HG03342 (cell line): Measurements from ENCODE around the gene AHI1.
"Not testable (repeated sequence)": the region's sequence is repeated elsewhere in the genome, so short reads cannot be mapped to it uniquely, and the experiment has no call there.

Source experiments
- ATAC-seq: cut with Tn5 transposase; IDR thresholded peaks from one replicate; pipeline ENCODE4 v1.9.1; 2021; ENCODE audit warnings: mild to moderate bottlenecking, moderate library complexity; ENCODE audit not compliant: unreplicated experiment

AHI1 gene

DNA sequence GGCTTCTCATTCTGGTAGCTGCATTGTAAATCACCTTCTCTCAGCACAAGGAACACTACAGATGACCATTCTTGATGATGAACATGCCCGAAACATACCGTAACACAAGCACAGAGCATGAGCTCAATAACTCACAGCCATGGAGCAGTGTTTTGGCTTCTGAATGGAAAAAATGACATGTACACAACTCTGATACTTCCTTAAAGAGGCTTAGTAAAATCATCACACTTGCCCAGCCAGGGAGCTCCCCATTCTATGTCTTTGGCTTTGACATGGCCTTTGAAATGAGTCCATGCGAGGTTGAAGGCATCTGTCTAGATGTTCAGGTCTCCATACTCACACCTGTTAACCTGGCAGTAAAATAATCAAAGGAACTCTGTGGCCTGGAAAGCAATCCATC, 228.8 kb downstream of the AHI1 start:
- no peak for ATAC-seq

DNA sequence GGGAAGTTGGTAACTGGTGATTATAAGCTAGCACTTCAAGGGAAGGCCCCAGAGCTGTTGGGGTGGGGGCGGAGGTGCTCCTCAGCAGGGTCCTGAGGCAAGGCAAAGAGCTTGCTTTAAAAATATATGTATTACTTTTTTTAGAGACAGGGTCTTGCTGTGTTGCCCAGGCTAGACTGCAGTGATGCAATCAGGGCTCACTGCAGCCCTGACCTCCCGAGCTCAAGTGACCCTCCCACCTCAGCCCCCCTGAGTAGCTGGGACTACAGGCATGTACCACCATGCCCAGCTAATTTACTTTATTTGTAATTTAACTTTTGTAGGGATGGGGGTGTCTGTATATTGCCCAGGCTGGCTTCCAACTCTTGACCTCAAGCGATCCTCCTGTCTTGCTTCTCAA, 229.3 kb downstream of the AHI1 start:
- no peak for ATAC-seq

DNA sequence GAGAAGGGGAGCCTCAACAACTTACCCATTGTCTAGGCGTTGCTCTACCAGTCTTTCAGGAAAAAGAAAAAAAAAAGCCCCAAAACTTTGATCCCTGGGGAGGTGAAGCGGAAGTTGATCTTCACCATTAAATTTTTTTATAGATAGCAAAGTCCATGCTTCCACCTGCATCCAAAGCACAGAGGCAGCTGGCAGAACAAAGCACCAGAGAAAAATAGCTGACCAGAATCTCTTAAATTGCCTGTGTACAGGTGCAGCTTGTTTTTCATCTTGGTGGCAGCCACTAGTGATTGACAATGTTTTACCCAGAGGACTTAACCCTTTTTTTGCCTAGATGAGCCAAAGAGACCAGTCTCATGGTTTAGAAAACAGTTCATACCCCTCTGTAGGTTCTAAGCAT, 230.5 kb downstream of the AHI1 start:
- no peak for ATAC-seq

DNA sequence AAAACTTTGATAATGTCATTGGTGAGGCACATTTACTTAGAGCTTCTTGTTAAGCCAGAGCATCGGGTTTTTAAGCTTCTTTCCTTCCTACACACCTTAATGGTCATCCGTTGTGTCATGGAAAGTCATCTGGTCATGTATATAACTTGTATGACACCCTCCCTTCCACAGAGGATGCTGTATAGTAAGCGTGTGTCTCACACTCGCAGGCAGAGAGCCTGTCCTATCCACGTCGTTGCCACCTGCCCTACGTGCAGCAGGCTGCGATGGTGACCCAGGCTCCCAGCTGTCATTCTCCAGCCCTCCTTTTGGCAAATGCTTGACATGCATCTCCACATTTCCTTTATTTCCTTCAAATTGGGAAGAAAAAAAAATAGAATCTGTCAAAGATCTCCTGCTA, 230.9 kb downstream of the AHI1 start:
- no peak for ATAC-seq

DNA sequence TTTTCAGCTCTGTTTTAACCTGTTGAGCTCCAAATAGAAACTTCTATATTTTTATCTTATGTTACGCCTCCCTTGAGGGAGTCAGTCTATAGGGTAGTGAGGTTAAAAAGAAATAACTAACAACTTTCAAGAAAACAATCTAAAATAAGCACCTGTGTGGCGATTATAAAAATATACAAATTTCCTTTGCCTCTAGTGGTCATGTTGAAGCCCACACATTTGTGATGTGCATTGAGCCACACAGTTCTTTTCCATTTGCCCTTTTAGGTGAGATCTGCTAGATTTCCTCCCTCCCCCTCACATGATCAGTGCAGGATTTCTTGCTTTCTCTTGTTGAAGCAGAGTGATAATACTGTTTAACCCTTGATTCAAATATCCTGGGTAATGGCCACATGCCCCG, 232.3 kb downstream of the AHI1 start:
- ATAC-seq = no peak

DNA sequence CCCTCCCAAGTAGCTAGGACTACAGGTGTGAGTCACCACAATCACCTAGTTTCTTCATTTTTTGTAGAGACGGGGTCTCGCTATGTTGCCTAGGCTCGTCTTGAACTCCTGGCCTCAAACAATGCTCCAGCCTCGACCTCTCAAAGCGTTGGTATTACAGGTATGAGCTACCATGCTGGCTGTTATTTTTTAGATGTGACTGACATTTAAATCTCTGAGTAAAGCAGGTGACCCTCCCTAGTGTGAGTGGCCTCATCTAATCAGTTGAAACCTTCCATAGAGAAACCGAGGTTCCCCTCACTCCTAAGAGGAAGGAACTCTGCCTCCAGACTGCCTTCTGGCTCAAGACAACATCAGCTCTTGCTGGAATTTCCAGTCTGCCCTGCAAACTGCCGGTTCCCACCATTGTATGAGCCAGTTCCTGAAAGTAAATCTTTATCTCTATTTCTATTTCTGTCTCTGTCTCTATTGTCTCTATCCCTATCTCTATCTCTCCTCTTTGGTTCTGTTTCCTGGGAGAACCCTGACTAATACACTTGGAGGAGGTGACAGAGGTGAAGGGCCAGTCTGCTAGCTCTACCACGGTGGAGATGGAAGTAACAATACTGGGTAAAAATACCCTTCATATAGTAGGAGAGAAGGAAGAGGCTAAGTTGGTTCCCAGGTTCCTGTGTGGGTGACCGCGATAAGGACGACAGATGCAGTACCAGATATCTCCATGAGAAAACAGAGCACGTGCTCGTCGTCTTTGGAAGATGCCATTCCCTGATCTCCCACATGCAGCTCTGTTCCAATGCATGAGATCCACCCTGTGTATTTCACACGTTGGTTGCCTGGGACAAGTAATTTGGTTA, 235.4 kb downstream of the AHI1 start:
- ATAC-seq = no peak

DNA sequence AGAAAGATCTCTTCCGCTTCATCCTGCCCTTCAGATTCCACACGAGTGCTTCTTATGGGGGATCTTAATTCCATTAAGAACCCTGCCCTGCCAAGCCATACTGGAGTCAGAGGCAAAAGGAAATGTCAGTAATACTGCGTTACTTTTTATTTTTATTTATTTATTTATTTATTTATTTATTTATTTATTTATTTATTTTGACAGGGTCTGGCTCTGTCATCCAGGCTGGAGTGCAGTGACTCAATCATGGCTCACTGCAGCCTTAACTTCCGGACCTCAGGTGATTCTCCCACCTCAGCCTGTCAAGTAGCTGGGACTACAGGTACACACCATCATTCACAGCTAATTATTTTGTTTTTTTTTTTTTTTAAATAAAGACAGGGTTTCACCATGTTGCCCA, 236.9 kb downstream of the AHI1 start:
- no peak for ATAC-seq

DNA sequence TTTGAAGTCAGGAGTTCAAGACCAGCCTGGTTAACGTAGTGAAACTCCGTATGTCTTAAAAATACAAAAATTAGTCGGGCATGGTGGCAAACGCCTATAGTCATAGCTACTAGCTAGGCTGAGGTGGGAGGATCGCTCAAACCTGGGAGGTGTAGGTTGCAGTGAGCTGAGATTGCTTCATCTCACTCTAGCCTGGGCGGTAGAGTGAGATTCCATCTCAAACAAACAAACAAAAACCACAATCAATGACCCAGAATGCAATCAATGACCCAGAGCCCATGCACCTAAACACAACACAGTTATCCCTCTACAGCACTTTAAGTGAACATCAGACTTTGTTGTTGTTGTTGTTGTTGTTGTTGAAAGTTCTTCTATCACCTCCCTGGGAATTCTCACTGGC, 238.6 kb downstream of the AHI1 start:
- ATAC-seq = no peak

DNA sequence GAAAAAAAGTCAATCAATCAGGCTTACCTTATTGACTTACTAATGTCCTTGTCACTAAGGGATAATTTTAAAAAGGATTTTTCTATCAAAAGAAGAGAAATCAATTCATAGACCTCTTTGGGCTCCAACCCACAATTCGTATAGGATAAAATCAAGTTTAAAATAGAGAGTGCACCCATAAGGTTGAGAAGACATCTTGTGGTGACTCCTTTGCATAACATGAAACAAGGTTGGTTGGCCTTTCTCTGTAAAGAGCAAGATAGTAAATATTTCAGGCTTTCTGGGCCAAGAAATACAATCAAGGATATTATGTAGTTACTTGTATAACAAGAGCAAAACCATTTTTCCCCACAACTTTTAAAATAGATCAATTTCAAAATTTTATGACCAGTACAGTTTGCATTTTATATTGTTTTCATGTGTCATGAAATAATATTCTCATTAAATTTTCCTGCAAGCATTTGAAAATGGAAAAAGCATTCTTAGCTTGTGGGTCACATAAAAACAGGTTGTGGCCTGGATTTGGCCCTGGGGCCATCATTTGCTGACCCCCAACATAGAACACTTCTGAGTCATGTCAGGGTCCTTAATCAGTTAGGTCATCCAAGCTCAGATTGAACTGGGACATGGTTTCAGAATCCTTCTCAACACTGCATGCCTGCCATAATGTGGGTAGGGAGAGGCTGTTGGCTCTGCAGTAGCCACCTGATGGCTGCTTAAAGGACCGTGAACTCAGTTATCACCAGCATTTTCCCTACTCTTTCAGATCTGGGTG, 239.7 kb downstream of the AHI1 start:
- no peak for ATAC-seq

DNA sequence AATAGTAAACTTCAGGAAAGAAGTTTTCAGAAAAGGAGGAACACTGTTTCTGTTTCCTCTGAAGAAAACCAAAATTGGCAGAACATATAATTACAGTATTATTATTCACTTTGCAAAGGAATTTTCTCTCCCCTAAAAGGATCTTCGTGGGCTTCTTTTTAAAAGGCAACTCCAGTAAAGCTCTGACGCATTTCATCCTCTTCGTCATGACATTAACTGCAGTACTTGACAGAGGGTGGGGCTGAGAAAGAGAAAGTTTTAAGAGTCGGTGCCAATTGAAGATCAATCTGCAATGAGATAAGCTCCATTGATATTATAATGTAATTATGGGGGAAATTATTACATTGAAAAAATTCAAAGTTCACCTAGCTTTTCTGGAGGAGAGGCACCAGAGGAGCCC, 240.7 kb downstream of the AHI1 start:
- ATAC-seq = no peak

DNA sequence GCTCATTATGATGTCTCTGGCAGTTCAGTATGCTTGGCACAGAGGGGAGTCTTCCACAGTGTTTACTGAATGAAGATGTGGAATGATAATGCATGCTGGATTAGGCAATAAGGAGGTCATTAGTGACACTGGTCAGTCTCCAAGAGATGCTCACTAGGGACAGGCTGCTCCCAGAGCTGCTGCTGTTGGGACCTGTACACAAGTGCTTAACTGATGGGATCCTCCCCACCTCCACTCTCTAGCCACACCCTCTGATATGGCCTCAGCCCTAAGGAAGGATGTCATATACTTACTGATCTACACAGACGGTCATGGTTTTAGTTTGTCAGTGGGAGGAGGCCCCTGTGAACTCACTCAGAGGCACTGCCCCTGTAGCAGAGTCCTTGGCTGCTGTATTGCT, 243.1 kb downstream of the AHI1 start:
- ATAC-seq = no peak

DNA sequence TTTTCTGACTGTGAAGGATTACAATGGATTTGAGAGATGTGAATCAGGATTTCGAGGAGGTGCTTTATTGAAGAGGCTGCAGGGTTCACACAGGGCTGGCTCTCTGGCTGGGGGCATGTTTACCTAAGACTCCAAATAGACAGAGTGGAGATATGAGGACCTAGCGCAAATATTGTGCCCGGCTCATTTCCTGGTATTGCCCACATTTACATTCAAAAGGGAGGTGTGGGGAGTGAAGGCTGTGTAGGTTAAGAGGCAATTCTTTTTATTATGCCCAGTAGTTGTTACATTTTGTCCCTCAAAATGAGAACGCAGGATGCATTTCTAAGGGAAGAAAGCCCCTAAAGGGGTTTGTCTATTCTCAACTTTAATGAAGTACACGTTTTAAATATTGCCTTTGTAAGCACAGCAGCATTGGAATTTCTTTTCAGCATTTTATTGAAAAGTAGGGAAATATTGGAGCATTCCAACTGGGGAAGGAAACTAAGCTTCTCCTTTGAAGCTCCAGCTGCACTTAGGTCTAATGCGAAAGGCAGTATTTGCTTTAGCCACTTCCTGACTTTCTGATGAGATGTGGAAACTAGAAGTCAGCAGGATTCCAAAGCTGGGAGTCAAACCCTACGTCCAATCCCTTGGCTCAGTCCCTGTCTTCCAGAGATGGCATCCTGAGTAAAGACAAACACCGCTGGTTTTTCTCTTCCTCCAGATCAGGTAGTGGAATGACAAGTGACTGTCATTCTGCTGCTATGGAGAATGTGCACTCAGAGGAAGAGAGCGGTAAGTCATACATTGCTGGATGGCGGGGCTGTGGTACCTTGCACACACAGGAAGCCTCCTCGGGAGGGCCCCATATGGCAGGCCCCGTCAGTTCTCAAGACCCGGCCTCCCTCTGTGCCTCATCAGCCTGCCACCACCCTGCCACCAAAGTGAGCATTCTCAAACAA, 245.8 kb downstream of the AHI1 start:
- ATAC-seq = no peak

DNA sequence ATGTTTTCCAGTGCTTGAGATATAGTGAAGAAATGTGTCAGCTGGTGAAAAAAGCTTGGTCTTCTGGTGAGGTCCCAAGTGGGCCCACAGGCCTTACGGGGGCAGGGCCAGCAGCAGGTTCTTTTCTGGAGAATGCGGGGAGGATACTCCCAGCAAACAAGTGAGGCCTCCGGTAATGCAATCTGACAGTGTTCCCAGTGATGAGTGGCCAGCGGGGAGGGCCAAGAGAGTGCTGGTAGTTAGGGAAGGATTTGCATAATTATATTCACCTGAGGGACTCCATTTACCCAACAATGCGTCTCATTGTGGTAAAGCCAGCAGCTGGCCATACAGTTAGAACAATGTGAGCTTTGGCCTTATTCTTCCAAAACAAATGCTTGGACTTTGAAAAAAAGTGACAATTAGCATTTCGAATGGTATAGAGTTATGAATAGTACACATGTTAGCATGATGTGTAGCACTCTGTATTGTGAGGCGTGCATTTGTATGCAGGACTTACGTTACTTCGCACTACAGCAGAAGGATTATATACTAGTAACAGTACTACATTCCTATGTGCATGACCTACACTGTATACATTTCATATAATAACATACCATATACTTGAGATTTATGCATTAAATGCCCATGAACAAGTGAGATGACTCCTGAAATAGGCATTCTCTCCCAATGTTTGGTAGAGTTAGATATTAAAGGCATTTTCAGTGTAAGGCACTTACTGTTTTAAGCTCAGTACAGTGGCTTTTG, 246.6 kb downstream of the AHI1 start:
- ATAC-seq = no peak

DNA sequence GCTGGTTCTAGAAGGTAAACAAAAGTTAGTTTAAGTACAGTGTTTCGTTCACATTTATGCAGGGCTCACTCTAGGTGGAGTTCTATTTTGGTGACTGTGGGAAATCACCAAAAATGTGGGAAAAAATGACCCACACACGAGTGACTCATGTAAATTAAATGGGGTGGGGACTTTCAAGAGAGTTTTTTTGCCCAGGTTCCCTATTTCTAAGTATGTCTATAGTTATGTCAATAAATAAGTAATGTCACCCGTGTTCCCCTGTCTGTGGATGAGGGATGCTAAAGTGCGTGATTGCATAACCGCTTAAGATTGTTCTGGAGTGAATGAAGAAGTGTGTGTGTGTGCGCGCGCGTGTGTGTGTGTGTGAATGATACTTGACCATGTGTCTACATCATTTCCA, 247.3 kb downstream of the AHI1 start:
- ATAC-seq = no peak

DNA sequence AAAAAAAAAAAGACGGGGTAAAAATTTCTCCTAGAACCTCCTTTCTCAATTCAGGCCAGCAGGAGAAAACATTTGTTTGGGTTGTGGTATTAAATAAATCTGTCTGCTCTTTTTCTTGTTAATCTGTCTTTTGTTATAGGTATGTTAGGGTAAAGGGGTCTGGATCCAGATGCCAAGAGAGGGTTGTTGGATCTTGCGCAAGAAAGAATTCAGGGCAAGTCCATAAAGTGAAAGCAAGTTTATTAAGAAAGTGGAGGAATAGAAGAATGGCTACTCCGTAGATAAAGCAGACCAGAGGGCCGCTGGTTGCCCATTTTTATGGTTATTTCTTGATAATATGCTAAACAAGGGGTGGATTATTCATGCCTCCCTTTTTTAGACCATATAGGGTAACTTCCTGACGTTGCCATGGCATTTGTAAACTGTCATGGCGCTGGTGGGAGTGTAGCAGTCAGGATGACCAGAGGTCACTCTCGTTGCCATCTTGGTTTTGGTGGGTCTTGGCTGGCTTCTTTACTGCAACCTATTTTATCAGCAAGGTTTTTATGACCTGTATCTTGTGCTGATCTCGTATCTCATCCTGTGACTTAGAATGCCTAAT, 251.0 kb downstream of the AHI1 start:
- not testable (repeated sequence) for ATAC-seq

DNA sequence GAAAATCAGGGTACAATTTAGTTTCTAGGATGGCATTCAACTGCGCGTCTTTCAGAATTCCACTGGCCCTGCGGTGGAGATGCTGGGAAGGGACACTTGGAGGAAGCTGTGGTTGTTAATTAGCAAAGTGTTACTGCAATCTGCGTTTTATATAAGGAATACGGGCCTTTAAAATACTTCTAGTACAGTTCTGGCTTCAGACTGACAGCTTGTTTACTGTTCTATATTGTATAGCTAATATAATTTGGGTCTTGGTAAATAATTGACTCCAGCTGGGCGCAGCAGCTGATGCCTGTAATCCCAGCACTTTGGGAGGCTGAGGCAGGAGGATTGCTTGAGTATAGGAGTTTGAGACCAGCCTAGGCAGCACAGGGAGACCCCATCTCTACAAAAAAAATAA, 252.7 kb downstream of the AHI1 start:
- ATAC-seq = no peak

DNA sequence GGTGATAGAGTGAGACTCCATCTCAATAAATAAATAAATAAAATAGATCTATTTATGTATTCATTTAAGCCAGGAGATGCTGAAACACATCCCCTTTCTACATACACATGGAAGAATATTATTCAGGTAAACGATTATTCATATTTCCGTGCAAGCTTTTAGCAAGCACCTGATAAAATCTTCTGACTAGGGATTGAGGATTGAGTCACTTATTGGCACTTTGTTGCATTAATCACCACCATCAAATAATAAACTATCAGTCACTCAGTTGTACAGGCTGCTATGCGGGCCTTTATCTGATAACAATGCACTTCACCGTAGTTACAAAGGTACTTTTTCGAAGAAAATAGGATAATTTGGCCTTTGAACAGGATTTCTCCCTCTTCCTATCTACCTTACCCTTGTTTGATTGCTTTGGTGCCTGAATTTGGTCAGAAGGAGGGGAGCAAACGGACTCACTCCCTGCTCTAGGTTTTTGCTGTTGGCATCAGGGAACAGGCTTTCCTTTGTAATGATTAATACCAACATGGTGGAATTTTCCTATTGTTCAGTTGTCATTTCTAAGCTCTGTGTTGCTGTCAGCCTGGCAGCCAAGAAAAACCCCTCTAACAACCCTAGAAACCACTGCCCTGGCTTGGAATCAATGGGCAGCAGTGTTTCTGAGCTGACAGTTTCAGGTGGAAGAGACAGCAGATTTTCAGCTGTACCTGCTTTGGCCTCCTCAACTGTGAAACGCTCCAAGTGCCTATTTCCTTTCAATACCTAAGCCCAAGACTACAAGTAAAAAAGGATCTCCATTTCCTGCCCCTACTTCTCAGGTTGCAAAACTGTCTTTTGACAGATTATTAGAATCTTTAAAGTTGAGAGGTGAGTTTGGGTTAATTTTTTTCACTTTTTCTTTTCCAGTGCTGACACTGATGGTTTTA, 253.4 kb downstream of the AHI1 start:
- ATAC-seq = no peak

DNA sequence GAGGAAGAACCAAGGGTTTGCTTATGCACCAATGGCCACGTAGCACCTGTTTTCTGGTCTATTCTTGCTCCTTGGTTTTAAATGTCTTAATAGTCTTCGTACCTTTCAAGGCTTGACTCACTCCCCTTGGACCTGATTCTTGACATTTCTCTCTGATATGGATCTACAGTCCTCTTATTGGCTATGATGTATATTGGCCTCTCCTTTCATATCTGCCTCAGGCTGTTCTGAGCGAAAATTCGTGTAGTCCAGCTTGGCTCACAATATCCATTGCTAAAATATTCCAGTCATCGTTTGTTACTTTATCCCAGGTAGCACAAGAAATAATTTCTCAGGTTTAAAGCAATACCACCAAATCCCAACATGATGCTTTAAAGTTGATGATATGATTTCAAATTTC, 256.8 kb downstream of the AHI1 start:
- no peak for ATAC-seq

DNA sequence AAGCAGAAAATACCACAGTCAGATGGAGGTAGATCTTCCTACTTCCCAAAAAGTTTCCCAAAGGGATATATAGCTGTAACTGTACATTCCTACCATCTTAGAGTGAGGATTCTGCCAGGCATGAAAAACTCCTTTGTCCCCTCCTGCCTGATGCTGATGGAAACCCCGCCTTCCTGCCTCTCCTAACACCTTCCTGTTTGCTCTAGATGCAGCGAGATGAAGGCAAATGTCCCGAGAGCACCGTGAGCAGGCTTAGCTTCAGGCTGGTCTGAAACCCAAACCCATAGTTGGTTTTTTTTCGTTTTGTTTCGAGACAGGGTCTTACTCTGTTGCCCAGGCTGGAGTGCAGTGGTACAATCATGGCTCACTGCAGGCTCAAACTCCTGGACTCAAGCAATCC, 260.8 kb downstream of the AHI1 start:
- no peak for ATAC-seq
